ENCODE measurements around the gene IVNS1ABP.
A peak's percentile ranks its signal among the peaks of the same experiment; 100 is the strongest.
"Not testable (repeated sequence)": the region's sequence is repeated elsewhere in the genome, so short reads cannot be mapped to it uniquely, and the experiment has no call there.

IVNS1ABP gene

GRCh38 chr1:185334182-185334581 is 17.1 kb upstream of the IVNS1ABP start:
- no peak for DNase-seq (ENCODE audit: extremely low read depth in 1 of 2, low read depth in 1 of 2)

DNA sequence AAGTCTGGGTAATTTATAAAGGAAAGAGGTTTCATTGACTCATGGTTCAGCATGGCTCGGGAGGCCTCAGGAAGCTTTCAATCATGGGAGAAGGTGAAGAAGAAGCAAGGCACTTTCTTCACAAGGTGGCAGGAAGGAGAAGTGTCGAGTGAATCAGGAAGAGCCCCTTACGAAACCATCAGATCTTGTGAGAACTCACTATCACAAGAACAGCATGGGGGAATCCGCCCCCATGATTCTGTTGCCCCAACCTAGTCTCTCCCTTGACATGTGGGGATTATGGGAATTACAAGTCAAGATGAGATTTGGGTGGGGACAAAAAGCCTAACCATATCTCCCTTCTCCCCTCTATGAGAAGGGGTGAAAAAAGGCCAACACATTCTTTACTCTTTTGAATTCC is 11.2 kb upstream of the IVNS1ABP start:
- no peak for DNase-seq (ENCODE audit: extremely low read depth in 1 of 2, low read depth in 1 of 2)

- DNase-seq (ENCODE audit: extremely low read depth in 1 of 2, low read depth in 1 of 2) = no peak
Observed at GRCh38 chr1:185325413-185325812, 8.4 kb upstream of the IVNS1ABP start.

GRCh38 chr1:185324118-185324517 is 7.1 kb upstream of the IVNS1ABP start:
- DNase-seq (ENCODE audit: extremely low read depth in 1 of 2, low read depth in 1 of 2) = no peak

DNA sequence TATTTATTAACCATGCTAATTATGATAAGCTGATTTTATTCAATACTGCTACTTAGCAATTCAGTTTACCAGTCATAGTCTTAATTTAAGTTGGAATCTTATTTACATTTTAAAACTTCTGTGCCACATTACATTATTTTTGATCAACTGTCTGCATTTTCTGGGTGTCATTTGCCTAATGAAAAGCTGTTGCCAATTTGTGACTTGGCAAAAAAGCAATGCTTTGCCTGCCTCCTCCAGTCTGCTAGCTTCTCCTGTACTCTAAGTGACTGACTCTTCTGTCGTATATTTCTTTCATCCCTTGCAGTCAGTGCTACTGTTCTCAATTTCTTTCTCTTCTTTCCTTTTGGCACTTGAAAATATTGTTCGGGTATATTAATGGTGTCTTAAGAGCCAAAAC is 5.6 kb upstream of the IVNS1ABP start:
- DNase-seq (ENCODE audit: extremely low read depth in 1 of 2, low read depth in 1 of 2) = no peak

DNA sequence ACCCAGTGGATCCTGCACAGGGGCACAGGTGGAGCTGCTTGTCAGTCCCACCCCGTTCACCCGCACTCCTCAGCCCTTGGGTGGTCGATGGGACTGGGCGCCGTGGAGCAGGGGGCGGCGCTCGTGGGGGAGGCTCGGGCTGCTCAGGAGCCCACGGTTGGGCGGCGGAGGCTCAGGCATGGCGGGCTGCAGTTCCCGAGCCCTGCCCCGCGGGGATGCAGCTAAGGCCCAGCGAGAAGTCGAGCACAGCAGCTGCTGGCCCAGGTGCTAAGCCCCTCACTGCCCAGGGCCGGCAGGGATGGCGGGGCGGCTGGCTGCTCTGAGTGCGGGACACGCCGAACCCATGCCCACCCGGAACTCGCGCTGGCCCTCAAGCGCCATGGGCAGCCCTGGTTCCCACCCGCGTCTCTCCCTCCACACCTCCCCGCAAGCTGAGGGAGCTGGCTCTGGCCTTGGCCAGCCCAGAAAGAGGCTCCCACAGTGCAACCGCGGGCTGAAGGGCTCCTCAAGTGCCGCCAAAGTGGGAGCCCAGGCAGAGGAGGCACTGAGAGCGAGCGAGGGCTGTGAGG is 4.7 kb upstream of the IVNS1ABP start:
- DNase-seq (ENCODE audit: extremely low read depth in 1 of 2, low read depth in 1 of 2) = not testable (repeated sequence)

- not testable (repeated sequence) for DNase-seq (ENCODE audit: extremely low read depth in 1 of 2, low read depth in 1 of 2)
Observed at GRCh38 chr1:185321104-185321503, 4.1 kb upstream of the IVNS1ABP start.

- DNase-seq (ENCODE audit: extremely low read depth in 1 of 2, low read depth in 1 of 2) = no peak
Observed at GRCh38 chr1:185319139-185319475, 2.1 kb upstream of the IVNS1ABP start.

- no peak for DNase-seq (ENCODE audit: extremely low read depth in 1 of 2, low read depth in 1 of 2)
Observed at GRCh38 chr1:185318431-185319138, 1.5 kb upstream of the IVNS1ABP start.

DNA sequence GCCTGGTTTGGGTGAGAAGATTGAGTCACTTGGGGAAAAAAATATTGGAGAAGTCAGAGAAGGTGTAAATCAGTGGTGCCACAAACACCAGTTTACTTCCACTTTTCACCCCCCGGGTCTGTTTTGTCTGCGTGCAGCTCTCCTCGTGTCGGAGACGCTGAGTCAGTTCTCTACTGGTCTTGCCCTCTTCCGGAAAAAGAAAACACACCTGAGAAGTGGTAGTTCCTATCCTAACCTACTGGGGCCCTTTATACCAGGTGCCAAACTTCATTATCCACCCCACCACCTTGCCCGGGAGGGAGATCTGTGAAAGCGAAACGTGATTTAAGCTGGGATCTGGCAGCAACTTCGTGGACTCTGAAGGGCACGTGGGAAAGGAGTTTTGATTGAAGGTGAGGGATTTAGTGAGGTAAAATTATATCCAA is 855 bp upstream of the IVNS1ABP start:
- peak; percentile 50 to 60 for DNase-seq (ENCODE audit: extremely low read depth in 1 of 2, low read depth in 1 of 2)

DNA sequence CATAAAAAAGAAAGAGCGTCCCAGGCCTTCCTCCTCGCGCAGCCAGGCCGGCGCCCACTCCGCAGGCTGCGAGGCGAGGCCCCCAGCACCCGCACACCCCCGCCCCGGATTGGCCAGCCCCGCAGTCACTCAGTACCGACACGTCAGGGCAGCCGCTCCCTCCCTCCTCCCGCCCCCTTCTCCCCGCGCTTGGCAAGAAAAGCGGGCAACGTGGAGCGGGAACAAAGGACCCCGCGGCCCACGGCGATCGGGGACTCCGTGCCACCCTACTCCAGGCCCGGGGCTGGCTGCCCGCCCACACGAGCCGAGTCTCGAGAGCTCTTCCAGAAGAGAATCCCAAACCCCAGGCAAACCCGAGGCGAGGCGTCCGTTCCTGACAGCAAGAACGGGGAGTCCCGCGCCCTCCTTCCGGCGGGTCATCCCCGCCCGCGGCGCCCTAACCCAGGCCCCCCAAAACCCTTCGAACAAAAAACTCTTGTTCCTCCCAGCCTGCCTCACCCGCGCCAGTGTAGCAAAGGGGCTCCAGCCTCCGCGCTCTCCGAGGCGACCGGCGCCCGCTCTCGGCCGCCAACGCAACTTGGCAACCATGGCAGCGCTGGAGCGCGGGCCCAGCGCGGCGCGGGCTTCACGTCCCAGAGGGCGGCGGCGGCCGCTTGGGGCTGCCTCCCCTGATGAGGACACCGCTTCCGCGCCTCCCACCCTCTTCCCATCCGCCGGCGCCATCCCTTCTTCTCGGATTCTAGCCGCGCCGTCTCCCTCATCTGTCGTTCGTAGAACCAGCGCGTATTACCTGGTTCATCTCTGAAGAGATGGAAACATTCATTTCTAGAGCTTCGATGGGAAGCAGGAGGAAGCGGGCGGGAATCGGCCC is 645 bp downstream of the IVNS1ABP start:
- DNase-seq (ENCODE audit: extremely low read depth in 1 of 2, low read depth in 1 of 2) = peak; percentile 77 to 86

DNA sequence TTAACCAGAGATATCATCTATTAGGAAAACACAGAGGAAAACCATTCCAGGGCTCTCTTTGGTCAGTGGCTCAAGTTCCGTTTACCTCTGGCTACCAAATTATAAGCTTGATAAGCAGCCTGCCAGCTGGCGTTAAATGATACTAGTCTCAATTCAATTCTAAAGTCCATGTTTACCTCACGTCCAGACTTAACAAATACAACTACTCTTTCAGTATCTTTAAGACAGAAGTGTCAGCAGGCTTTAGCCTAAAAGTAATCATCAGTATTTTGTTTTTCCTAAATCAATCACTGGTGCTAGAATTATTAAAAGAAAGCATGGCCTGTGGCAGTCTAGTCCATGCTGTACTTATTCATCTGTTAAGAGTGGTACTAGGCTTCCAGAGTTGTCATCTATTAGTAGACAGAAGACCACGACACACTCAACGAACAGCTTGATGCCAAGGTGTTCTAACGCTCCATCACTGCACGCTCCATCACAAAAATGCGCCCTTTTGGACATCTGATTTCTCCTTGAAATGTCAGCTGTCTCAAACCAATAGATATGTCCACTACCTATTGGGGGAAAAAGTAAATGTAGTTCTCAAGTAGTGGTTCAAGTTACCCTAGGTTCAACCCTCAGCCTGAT is 1.5 kb downstream of the IVNS1ABP start:
- no peak for DNase-seq (ENCODE audit: extremely low read depth in 1 of 2, low read depth in 1 of 2)

DNA sequence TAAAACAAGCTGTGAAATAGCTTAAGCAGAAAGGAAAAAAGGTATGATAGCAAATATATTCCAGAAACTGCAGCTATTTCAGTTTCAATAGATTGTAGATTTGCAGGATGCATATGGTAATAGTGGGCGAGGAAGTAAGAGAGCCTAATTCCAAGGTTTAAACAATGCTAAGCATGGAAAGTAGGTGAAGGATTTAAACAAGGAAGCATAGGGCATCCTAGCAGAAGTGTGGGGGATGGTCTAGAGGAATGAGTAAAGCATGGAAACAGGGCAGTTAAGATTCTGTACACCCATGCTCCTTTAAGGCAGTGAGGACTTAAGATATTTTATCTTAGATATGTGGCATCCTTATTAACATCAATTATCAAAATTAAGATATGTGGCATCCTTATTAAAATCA is 2.6 kb downstream of the IVNS1ABP start:
- no peak for DNase-seq (ENCODE audit: extremely low read depth in 1 of 2, low read depth in 1 of 2)

DNA sequence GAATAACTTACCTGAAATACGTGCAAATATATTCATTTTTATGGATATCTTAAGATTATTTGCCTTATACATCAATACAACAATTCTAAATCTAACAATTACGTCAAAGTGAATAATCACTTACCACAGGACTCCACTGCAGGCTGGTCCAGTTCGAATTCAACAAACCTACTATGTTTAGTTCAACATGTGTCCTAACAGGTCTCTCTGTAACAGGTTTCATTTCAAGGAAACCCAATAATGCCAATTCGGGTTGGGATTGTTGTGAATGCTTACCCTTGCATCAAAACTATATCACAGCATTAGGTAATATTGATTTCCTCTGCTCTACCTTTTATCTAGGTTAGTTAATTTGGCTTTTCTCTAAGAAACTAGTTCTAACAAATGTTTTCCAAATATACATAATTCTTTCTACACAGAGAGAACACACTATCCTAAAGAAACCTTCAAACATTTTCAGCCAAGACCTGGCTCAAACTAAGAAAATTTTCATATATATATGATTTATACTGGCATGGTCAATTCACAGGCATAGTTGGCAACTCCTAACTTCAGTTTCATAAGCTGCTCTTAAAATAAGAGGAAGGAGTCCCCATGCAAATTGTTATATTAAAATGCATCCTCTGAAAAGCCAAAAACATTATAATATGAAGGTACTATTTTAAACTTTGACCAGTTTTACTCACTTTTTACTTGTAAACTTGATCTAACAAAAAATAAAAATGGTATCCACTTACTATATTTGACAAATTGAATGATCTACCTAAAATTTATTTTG is 4.5 kb downstream of the IVNS1ABP start:
- DNase-seq (ENCODE audit: extremely low read depth in 1 of 2, low read depth in 1 of 2) = no peak

DNA sequence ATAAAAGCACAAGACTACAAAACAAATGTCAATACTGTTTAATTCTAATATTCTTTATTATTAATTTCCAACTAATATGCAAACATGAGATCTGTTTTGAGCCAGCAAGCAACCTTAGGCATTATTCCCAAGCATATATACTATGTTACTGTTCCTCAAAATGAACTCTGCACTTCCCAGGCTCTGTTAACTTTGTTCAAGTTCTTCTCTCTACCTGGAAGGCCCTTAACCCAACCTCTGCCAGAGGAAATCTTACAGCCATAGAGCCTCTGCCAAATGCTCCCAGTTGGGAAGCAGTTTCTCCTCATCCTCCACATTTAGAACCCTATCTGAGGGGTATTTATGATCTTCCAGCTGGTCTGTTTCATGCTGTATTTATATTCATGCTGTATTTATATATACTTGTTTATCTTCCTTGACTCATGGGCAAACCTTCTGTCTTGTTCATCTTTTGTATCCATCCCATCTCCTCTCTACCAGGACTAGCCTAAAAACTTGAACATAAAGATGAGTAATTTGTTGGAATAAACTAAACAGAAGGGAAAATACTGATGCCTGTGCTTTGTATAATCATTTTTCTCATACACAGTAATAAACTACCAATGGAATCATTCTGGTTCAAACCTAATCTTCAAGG is 5.3 kb downstream of the IVNS1ABP start:
- no peak for DNase-seq (ENCODE audit: extremely low read depth in 1 of 2, low read depth in 1 of 2)

DNA sequence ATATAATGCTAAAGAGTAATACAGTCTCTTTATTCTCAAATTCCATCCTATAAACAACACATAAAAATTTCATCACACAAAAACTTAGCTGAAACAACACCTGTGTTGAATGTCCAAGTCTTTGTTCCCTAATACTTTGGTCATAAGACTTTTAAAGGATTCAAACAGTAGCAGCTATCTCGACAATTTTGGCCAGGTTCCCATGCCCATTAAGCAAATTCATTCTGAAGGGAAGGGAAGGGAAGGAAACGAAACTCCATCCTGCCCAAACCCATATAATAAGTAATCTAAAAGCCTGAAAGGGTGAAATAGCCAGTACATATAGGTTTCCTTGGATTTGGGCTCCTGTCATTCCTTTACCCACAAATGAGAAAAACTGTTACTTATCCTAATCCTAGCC is 7.5 kb downstream of the IVNS1ABP start:
- no peak for DNase-seq (ENCODE audit: extremely low read depth in 1 of 2, low read depth in 1 of 2)

- no peak for DNase-seq (ENCODE audit: extremely low read depth in 1 of 2, low read depth in 1 of 2)
Observed at GRCh38 chr1:185308126-185308525, 8.9 kb downstream of the IVNS1ABP start.

- no peak for DNase-seq (ENCODE audit: extremely low read depth in 1 of 2, low read depth in 1 of 2)
Observed at GRCh38 chr1:185305419-185305818, 11.6 kb downstream of the IVNS1ABP start.

- no peak for DNase-seq (ENCODE audit: extremely low read depth in 1 of 2, low read depth in 1 of 2)
Observed at GRCh38 chr1:185300152-185300551, 16.9 kb downstream of the IVNS1ABP start.

- no peak for DNase-seq (ENCODE audit: extremely low read depth in 1 of 2, low read depth in 1 of 2)
Observed at GRCh38 chr1:185297982-185298381, 19.1 kb downstream of the IVNS1ABP start.

Measured in stimulated activated CD8-positive, alpha-beta memory T cell treated with anti-CD3 and anti-CD28 coated beads, Interleukin-7, amount 100 ng/mL, for 48 hours (primary cell).